PC-9 (cell line): ENCODE results near the gene MED13L.

ENCODE experiments used
- CTCF ChIP-seq: fragments of 200-600 bp; sonication (generic); conservative IDR thresholded peaks from 2 replicates; pipeline ENCODE4 v1.6.1; 2017; ENCODE audit warnings: mixed run types, antibody characterized with exemption, mild to moderate bottlenecking, moderate library complexity
- EZH2 ChIP-seq: fragments of 200-600 bp; sonication (generic); IDR thresholded peaks from 2 replicates; pipeline ENCODE4 v1.8.0; 2017; ENCODE audit warnings: antibody characterized with exemption, low read depth

GRCh38 chr12:116133149-116133548 lies 144.3 kb downstream of the MED13L start:
- TF ChIP-seq CTCF, result no peak
- TF ChIP-seq EZH2, result no peak
